ENCODE data around the gene CAVIN4. TPM values are rescaled to one million over a fixed set of nuclear protein-coding genes. Genes with fewer than 3 reads are reported as not detected.

CAVIN4 gene
- total and polyA plus RNA-seq, 2 of the 13 experiments (the other 11 are each of a cell fraction or from before 2014, with no cell fraction given), result 0.54 to 1.00 TPM

GRCh38 chr9:100577776-100578448, at the start of gene CAVIN4 (continued):
- TF ChIP-seq ZNF281 (CRISPR knock-in tag; IDR thresholded peaks at IDR 0.05; ENCODE audit: borderline replicate concordance) (no peak), ZNF615 (CRISPR knock-in tag; IDR thresholded peaks at IDR 0.05; ENCODE audit: borderline replicate concordance) (no peak), MLLT10 (CRISPR knock-in tag; IDR thresholded peaks at IDR 0.05) (no peak), GLI4 (CRISPR knock-in tag; IDR thresholded peaks at IDR 0.05; ENCODE audit: borderline replicate concordance) (no peak), ZNF432 (CRISPR knock-in tag; IDR thresholded peaks at IDR 0.05; ENCODE audit: borderline replicate concordance) (no peak), TRIM24 (CRISPR knock-in tag; IDR thresholded peaks at IDR 0.05) (no peak), JDP2 (CRISPR knock-in tag; IDR thresholded peaks at IDR 0.05; ENCODE audit: borderline replicate concordance) (no peak), NCOR1 (IDR thresholded peaks at IDR 0.05; ENCODE audit: borderline replicate concordance, low read length) (no peak), ZBTB34 (CRISPR knock-in tag; IDR thresholded peaks at IDR 0.05) (no peak), RXRA (CRISPR knock-in tag; IDR thresholded peaks at IDR 0.05) (no peak), ZNF296 (CRISPR knock-in tag; conservative IDR thresholded peaks at IDR 0.05) (no peak)
- TF ChIP-seq, protein P1, sequence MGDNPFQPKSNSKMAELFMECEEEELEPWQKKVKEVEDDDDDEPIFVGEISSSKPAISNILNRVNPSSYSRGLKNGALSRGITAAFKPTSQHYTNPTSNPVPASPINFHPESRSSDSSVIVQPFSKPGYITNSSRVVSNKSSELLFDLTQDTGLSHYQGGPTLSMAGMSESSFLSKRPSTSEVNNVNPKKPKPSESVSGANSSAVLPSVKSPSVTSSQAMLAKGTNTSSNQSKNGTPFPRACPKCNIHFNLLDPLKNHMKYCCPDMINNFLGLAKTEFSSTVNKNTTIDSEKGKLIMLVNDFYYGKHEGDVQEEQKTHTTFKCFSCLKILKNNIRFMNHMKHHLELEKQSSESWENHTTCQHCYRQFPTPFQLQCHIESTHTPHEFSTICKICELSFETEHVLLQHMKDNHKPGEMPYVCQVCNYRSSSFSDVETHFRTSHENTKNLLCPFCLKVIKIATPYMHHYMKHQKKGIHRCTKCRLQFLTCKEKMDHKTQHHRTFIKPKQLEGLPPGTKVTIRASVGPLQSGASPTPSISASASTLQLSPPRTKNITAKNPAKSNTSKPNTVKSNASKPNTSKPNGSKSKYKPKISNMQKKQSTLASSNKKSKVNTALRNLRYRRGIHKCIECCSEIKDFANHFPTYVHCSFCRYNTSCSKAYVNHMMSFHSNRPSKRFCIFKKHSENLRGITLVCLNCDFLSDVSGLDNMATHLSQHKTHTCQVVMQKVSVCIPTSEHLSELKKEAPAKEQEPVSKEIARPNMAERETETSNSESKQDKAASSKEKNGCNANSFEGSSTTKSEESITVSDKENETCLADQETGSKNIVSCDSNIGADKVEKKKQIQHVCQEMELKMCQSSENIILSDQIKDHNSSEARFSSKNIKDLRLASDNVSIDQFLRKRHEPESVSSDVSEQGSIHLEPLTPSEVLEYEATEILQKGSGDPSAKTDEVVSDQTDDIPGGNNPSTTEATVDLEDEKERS (CRISPR knock-in tag; IDR thresholded peaks at IDR 0.05), result no peak

Data from HepG2 (cell line).